Measurements from ENCODE around the gene TMED7. TPM values are rescaled to one million over a fixed set of nuclear protein-coding genes. Genes with fewer than 3 reads are reported as not detected.

Gene TMED7
- total RNA-seq, 1 donor from 2014 or later = 48.4 TPM

- no peak overlapping the region for H3K27ac ChIP-seq
- TF ChIP-seq POLR2A (IDR thresholded peaks at IDR 0.05) (no peak), CTCF (IDR thresholded peaks at IDR 0.05) (no peak), POLR2AphosphoS5 (IDR thresholded peaks at IDR 0.05; ENCODE audit: insufficient read depth in 1 of 2, low read depth in 1 of 2) (no peak)
- H3K4me1 ChIP-seq = no peaks in the 10 kb centered on the region
- no peaks in the 10 kb centered on the region for H3K36me3 ChIP-seq
- no peak for DNase-seq (ENCODE audit: extremely low spot score in 2 of 2)
- H3K9me3 ChIP-seq = no peaks in the 10 kb centered on the region
- H3K4me3 ChIP-seq = no peak overlapping the region
- no peaks in the 10 kb centered on the region for H3K27me3 ChIP-seq
- intact Hi-C loops (cut with DNase I) = no loop called here
Measured at GRCh38 chr5:115640274-115640673, 14.4 kb upstream of the TMED7 start.

- H3K27ac ChIP-seq = no peak overlapping the region
- DNase-seq (ENCODE audit: extremely low spot score in 2 of 2) = no peak
- no peaks in the 10 kb centered on the region for H3K9me3 ChIP-seq
- H3K36me3 ChIP-seq = no peaks in the 10 kb centered on the region
- no peaks in the 10 kb centered on the region for H3K27me3 ChIP-seq
- intact Hi-C loops (cut with DNase I) = no loop called here
- peaks cover under 1% of the 10 kb centered on the region for H3K4me1 ChIP-seq
- H3K4me3 ChIP-seq = no peak overlapping the region
- TF ChIP-seq CTCF (IDR thresholded peaks at IDR 0.05) (no peak), POLR2A (IDR thresholded peaks at IDR 0.05) (no peak), POLR2AphosphoS5 (IDR thresholded peaks at IDR 0.05; ENCODE audit: insufficient read depth in 1 of 2, low read depth in 1 of 2) (no peak)
Measured at GRCh38 chr5:115639377-115639776, 13.5 kb upstream of the TMED7 start.

- intact Hi-C loops (cut with DNase I) = no loop called here
- H3K4me1 ChIP-seq = peaks cover 6% of the 10 kb centered on the region
- H3K27ac ChIP-seq = no peak overlapping the region
- H3K27me3 ChIP-seq = no peaks in the 10 kb centered on the region
- DNase-seq (ENCODE audit: extremely low spot score in 2 of 2) = no peak
- H3K4me3 ChIP-seq = no peak overlapping the region
- TF ChIP-seq CTCF (IDR thresholded peaks at IDR 0.05) (no peak), POLR2AphosphoS5 (IDR thresholded peaks at IDR 0.05; ENCODE audit: insufficient read depth in 1 of 2, low read depth in 1 of 2) (no peak), POLR2A (IDR thresholded peaks at IDR 0.05) (no peak)
- no peaks in the 10 kb centered on the region for H3K9me3 ChIP-seq
- H3K36me3 ChIP-seq = no peaks in the 10 kb centered on the region
Measured at GRCh38 chr5:115637507-115637906, 11.7 kb upstream of the TMED7 start.

- H3K4me1 ChIP-seq = peaks cover 6% of the 10 kb centered on the region
- no peaks in the 10 kb centered on the region for H3K36me3 ChIP-seq
- DNase-seq (ENCODE audit: extremely low spot score in 2 of 2) = no peak
- TF ChIP-seq POLR2AphosphoS5 (IDR thresholded peaks at IDR 0.05; ENCODE audit: insufficient read depth in 1 of 2, low read depth in 1 of 2) (no peak), POLR2A (IDR thresholded peaks at IDR 0.05) (no peak), CTCF (IDR thresholded peaks at IDR 0.05) (no peak)
- intact Hi-C loops (cut with DNase I) = no loop called here
- no peaks in the 10 kb centered on the region for H3K9me3 ChIP-seq
- H3K4me3 ChIP-seq = no peak overlapping the region
- H3K27me3 ChIP-seq = no peaks in the 10 kb centered on the region
- no peak overlapping the region for H3K27ac ChIP-seq
Measured at GRCh38 chr5:115636008-115636407, 10.2 kb upstream of the TMED7 start.

GRCh38 chr5:115634343-115635132 lies 8.7 kb upstream of the TMED7 start:
- TF ChIP-seq POLR2AphosphoS5 (IDR thresholded peaks at IDR 0.05; ENCODE audit: insufficient read depth in 1 of 2, low read depth in 1 of 2) (peak in 1 of 2 donors; percentile 53), POLR2A (IDR thresholded peaks at IDR 0.05) (no peak), CTCF (IDR thresholded peaks at IDR 0.05) (peak; percentile 65 to 85 (median 82))
- Histone ChIP-seq H3K27me3 (no peaks in the 10 kb centered on the region), H3K36me3 (no peaks in the 10 kb centered on the region), H3K4me1 (peaks cover 6% of the 10 kb centered on the region), H3K4me3 (peak overlapping the region; percentile 19 to 33), H3K9me3 (no peaks in the 10 kb centered on the region), H3K27ac (peak overlapping the region; percentile 40)
- intact Hi-C loops (cut with DNase I) = no loop called here
- no peak for DNase-seq (ENCODE audit: extremely low spot score in 2 of 2)

All from vagina (tissue), 2 donors.